T follicular helper cell (primary cell): ENCODE results near the gene SNRNP25.

Experiments
- DNase-seq: peaks from one replicate; pipeline ENCODE4 v3.0.0-alpha.2; 2020; ENCODE audit warnings: low read depth

Gene SNRNP25

GRCh38 chr16:63466-63865 lies 9.8 kb downstream of the SNRNP25 start:
- DNase-seq, result no peak

GRCh38 chr16:63998-64913 lies 10.6 kb downstream of the SNRNP25 start:
- DNase-seq, result no peak

- DNase-seq, result no peak
These were observed 11.3 kb downstream of the SNRNP25 start for GRCh38 chr16:64914-65255.

DNA sequence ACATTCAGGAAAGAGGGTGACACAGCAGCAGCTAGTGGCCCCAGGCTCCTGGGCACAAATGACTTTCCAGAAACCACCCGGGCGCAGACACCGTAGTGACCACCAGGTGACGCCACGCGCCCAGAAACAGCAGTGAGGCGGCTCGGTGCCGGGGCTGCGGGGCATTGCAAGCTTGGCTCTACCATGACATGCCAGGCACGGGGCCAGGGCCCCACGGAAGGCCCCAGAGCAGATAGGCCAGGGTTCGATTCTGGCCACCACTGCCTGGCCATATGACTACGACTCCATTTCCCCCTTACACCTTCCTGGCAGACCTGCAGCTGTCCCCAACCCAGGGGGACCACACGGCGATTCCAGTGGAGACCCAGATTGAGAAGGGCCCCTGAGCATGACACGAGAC lies 12.1 kb downstream of the SNRNP25 start:
- DNase-seq, result peak; percentile 72

DNA sequence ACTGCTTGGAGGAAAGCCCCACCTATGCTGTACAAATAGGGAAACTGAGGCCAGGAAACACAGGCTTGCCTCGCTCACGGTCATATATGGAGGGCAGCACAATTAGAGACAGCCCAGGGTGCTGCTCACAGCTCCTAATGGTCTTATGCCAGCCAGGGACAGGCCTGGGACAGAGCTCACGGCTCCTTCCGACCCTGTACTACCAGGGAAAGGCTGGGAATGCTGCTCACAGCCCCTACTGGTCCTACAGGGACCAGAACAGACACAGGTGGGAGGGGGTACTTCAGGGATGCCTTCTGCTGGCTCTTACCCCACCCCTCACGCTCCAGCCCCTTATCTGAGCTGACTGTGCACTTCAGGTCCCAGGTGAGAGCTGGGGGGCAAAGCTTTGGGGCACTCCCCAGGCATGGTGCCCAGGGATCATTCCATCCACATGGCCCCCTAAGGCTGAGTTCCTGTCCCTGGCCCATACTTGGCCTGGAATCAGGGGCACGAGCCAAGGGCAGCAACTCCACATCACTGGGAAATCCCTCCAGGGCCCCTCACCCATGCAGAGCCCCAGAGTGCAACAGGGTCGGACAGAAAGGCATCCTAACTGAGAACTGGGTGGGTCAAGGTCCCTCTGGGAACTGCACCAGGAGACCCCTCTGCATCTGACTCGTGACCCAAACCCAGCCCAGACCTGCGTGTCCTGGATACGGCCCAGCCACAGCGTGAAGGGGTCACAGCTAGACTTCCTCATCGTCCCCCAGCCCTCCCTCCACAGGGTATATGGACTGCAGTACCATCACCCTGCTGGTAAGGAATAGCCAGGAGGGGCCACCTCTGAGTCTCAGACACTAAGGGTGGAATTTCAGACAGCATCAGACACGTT lies 12.9 kb downstream of the SNRNP25 start:
- no peak for DNase-seq

- no peak for DNase-seq
These were observed 13.7 kb downstream of the SNRNP25 start for GRCh38 chr16:67183-67791.

- no peak for DNase-seq
These were observed 14.5 kb downstream of the SNRNP25 start for GRCh38 chr16:67884-68789.

GRCh38 chr16:69181-69580 lies 15.6 kb downstream of the SNRNP25 start:
- DNase-seq, result no peak

DNA sequence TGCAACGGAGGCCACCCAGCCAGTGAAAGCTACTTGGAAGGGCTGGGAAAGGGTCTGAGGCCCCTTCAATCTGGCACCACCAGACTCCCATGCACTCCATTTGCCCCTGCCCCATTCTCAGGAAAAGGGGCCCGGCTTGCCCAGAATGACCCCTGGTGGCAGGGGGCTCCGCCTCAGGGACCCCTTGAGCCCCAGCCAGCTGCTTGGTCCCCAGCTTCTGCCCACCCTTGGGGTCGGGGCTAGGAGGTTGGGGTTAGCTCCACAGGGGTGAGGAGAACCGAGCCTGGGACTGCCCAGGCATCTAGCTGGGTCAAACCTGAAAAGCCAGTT lies 17.5 kb downstream of the SNRNP25 start:
- DNase-seq, result no peak

- DNase-seq, result no peak
These were observed 18.1 kb downstream of the SNRNP25 start for GRCh38 chr16:71540-72401.

GRCh38 chr16:72561-73548 lies 19.2 kb downstream of the SNRNP25 start, which contains the start of gene RHBDF1:
Gene RHBDF1, minus strand, starts transcription at chr16:72631. Its CDS starts 7,616 bp downstream, at chr16:65015.
- DNase-seq, result no peak

- DNase-seq, result no peak
These were observed 20.6 kb downstream of the SNRNP25 start for GRCh38 chr16:74051-74746.

DNA sequence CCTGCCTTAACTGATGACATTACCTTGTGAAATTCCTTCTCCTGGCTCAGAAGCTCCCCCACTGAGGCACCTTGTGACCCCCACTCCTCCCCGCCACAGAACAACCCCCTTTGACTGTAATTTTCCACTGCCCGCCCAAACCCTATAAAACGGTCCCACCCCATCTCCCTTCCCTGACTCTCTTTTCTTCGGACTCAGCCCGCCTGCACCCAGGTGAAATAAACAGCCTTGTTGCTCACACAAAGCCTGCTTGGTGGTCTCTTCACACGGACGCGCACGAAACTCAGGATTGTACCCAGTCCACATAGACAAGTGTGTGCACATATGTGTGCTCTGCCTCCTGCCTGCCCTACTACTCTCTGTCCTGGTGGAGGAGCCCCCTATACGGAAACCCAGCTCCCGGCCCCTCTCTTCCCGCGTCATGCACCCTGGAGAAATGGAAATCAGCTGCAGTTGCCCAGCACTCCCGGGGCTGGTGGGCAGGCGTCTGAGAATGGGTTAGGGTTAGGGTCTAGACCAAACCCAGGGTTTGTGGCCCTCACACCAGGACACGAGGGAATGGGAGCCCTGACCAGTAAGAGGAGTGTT lies 21.2 kb downstream of the SNRNP25 start:
- no peak for DNase-seq

DNA sequence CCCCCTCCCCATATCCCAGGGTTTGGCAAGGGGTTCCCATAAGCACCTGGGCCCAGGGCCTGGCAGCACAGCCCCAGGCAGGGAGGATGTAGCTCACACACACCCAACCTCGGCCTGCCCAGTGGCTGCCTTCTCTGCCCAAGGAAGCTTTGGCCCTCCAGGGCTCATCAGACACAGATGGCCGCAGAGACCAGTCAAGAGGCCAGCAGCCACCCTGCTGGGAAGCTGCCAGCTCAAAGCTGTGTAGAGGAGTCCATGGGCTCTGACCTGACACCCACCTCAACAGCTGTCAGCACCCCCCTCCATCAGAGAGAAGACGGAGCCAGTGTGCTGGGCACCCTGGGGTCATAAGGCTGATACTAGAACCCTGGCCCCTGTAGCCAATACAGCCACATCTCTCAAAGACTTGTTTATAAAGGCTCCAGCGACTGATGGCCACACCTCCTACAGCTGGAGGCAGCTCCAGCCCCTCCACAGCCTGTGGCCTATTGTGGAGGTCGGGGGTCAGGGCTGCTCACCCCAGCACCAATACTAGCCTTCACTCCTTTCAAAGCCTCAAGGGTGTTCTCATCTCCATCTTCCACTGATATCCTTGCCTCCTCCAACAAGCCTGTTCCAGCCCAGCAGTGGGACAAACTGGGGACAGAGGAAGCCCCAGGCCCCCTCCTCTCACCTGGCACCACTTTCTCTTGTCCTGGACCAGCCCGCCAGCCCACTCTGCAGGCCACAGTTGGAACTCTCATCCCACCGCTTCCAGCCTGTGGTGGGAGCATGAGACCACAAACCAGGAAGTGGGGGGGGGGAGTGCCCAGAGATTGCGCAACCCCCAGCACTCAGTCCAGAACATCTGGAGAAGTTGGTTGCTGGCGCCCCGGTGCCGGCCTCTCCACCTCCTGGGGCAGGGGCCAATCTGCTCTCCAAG lies 22.2 kb downstream of the SNRNP25 start:
- DNase-seq, result no peak

GRCh38 chr16:76535-77272 lies 23.1 kb downstream of the SNRNP25 start:
- DNase-seq, result no peak

DNA sequence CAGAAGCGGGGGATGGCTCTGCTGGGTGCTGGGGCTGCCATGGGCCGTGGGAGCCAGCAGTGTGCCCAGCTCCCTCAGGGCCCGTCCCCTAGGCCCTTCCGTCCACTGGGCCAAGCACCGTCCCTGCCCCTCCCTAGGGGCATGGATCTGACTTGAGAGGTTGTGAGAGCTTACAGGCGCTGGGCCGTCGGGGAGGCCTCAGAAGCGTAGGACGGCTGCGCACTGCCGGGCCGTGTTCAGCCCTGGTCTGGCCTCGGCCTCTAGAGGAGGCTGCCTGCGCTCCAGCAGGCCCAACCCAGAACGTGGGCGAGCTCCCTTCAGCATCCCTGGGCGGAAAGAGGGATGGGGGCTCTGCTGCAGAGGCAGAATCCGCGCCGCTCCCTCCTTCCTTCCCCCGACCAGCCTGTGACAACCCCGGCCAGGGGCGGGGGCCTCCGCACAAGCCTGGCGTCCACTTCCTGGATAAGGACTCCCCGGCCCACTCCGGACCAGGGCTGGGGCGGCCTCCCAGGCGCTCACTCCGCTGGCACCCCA lies 23.7 kb downstream of the SNRNP25 start:
- no peak for DNase-seq
